ENCODE results near the gene REEP2. TPM values are rescaled to one million over a fixed set of nuclear protein-coding genes. Genes with fewer than 3 reads are reported as not detected.

Gene REEP2
- total RNA-seq, 4 donors from 2014 or later: 1.2 to 7.4 (median 3.4) TPM

DNA sequence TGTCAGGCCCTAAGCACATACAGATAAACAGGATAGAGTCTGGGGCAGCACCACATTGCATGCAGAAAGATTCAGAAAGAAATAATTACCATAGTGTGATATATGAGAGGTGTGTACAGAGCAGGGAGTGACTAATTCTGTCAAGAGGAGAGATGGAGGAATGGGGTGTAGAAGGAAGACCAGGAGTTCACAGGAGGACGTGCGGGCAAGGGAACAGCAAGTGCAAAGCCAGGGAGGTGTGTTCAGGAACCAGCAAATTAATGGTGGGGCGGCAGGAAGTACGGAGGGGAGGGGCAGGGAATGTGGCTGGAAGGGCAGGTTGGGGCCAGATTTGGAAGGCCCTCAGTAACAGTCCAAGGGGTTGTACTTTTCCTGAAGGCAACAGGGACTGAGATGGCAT lies 43.8 kb downstream of the REEP2 start:
- TF ChIP-seq, protein P1, sequence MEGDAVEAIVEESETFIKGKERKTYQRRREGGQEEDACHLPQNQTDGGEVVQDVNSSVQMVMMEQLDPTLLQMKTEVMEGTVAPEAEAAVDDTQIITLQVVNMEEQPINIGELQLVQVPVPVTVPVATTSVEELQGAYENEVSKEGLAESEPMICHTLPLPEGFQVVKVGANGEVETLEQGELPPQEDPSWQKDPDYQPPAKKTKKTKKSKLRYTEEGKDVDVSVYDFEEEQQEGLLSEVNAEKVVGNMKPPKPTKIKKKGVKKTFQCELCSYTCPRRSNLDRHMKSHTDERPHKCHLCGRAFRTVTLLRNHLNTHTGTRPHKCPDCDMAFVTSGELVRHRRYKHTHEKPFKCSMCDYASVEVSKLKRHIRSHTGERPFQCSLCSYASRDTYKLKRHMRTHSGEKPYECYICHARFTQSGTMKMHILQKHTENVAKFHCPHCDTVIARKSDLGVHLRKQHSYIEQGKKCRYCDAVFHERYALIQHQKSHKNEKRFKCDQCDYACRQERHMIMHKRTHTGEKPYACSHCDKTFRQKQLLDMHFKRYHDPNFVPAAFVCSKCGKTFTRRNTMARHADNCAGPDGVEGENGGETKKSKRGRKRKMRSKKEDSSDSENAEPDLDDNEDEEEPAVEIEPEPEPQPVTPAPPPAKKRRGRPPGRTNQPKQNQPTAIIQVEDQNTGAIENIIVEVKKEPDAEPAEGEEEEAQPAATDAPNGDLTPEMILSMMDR (IDR thresholded peaks at IDR 0.05 in 4 of 5, conservative IDR thresholded peaks at IDR 0.05 in 1 of 5): no peak
- TF ChIP-seq POLR2A (IDR thresholded peaks at IDR 0.05): no peak
- no peaks in the 10 kb centered on the region for H3K4me1 ChIP-seq
- H3K36me3 ChIP-seq: no peaks in the 10 kb centered on the region
- intact Hi-C loops (cut with DNase I; ENCODE audit: low total_unique reads): no loop called here
- no peaks in the 10 kb centered on the region for H3K9me3 ChIP-seq
- in situ Hi-C loops (cut with MboI; ENCODE audit: low sequenced_read_pairs in 4 of 4): no loop called here
- H3K27ac ChIP-seq: no peak overlapping the region
- DNase-seq (no peak), ATAC-seq (no peak)
- no peak overlapping the region for H3K4me3 ChIP-seq
- peaks cover 0 to 1% (median 0%) of the 10 kb centered on the region in 3 donors for H3K27me3 ChIP-seq

DNA sequence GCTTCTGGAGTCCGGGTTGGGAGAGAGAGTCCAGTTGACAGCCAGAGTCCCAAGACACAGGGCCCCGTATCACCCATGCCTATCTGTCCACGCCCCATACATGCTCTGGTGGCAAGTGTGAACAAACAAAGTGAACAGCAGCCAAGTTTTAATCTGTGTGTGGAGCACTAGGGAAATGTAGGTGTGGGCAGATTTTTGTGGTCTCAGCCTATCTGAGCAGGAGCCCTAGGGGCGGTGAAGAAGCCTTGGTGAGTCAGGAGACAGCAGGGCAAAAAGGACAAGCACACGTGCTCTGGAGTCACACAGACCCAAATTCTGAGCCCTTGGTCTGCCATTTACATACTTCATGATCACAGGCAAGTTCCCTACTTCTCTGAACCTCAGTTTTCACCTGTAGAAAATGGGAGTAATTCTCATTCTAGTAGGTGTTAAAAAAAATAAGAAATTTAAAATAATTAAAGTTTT lies 49.7 kb downstream of the REEP2 start:
- Histone ChIP-seq H3K27ac (no peak overlapping the region), H3K4me1 (peaks cover 14 to 17% of the 10 kb centered on the region in 2 donors), H3K4me3 (no peak overlapping the region), H3K27me3 (peaks cover 28 to 40% (median 29%) of the 10 kb centered on the region in 3 donors), H3K36me3 (no peaks in the 10 kb centered on the region), H3K9me3 (no peaks in the 10 kb centered on the region)
- intact Hi-C loops (cut with DNase I; ENCODE audit: low total_unique reads) (no loop called here), in situ Hi-C loops (cut with MboI; ENCODE audit: low sequenced_read_pairs in 4 of 4) (no loop called here)
- DNase-seq: no peak
- TF ChIP-seq, protein P1 (IDR thresholded peaks at IDR 0.05 in 4 of 5, conservative IDR thresholded peaks at IDR 0.05 in 1 of 5): no peak
- TF ChIP-seq POLR2A (IDR thresholded peaks at IDR 0.05): no peak
- ATAC-seq: no peak

DNA sequence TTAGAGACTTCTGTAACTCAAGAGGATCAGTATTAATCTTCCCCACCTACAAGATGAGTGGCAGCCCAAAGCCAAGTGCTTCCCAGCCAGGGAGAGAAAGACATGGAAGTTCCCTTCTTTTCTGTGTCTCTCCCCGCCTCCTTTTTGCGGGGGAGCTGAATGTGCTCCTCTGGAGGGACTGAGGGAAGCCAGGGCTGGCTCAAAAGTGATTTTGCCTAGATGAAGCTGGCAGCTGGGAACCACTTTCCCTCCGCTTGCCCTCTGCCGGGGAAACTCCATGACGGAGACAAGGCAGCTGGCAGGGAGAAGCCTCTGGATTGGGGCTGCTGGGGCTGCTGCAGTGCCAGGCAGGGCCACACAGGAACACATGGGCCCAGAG lies 50.8 kb downstream of the REEP2 start:
- Histone ChIP-seq H3K27me3 (peaks cover 28 to 40% (median 29%) of the 10 kb centered on the region in 3 donors), H3K4me3 (no peak overlapping the region), H3K27ac (no peak overlapping the region), H3K9me3 (no peaks in the 10 kb centered on the region), H3K36me3 (no peaks in the 10 kb centered on the region), H3K4me1 (peaks cover 14 to 17% of the 10 kb centered on the region in 2 donors)
- TF ChIP-seq, protein P1 (IDR thresholded peaks at IDR 0.05 in 4 of 5, conservative IDR thresholded peaks at IDR 0.05 in 1 of 5): no peak
- TF ChIP-seq POLR2A (IDR thresholded peaks at IDR 0.05): no peak
- intact Hi-C loops (cut with DNase I; ENCODE audit: low total_unique reads): no loop called here
- ATAC-seq (no peak), DNase-seq (no peak)
- in situ Hi-C loops (cut with MboI; ENCODE audit: low sequenced_read_pairs in 4 of 4): no loop called here

DNA sequence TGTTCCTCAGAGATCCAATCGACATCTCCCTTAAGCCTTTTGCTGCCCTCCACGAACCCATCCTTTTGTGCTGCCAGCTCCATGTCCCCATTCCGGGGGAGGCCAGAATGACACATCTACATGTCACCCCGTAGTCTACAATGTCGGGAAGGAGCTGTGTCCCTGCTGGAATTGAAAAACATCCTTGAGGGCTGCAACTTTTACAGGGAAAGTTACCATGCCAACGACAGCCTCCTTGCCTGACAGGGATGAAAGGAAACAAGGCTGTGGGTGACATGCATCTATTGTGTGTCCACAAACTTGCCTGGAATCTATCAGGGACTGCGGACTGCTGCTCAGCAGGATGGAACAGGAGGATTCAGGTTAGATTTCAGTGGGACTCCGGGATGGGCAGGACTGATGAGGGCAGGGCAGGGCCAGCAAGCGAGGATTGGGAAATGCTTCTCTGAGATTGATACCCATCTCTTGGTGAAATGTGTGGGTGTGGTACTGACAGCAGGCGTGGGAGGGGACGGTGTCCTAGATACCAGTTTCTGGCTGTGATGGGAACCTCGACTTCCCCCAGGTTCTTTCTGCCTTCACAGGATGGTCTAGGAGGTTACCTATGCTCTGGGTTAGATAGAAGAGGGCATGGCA lies 51.9 kb downstream of the REEP2 start:
- in situ Hi-C loops (cut with MboI; ENCODE audit: low sequenced_read_pairs in 4 of 4) (no loop called here), intact Hi-C loops (cut with DNase I; ENCODE audit: low total_unique reads) (no loop called here)
- H3K9me3 ChIP-seq: no peaks in the 10 kb centered on the region
- peaks cover 28 to 40% (median 29%) of the 10 kb centered on the region in 3 donors for H3K27me3 ChIP-seq
- H3K4me1 ChIP-seq: peaks cover 14 to 17% of the 10 kb centered on the region in 2 donors
- DNase-seq (no peak), ATAC-seq (no peak)
- TF ChIP-seq, protein P1 (IDR thresholded peaks at IDR 0.05 in 4 of 5, conservative IDR thresholded peaks at IDR 0.05 in 1 of 5): no peak
- TF ChIP-seq POLR2A (IDR thresholded peaks at IDR 0.05): no peak
- H3K36me3 ChIP-seq: no peaks in the 10 kb centered on the region
- H3K4me3 ChIP-seq: peak overlapping the region in 1 of 4 donors; percentile 60
- H3K27ac ChIP-seq: no peak overlapping the region
